C4-2B (cell line): ENCODE results near the gene AGPS.

ENCODE experiments used
- ZFX ChIP-seq: fragments of 450-650 bp; IDR thresholded peaks from 2 replicates; pipeline ENCODE4 v1.6.1; 2017
- TF ChIP-seq, protein P1 (sequence below): fragments of 450-650 bp; conservative IDR thresholded peaks from 2 replicates; pipeline ENCODE4 v1.5.1; 2017; ENCODE audit warnings: mild to moderate bottlenecking

DNA sequence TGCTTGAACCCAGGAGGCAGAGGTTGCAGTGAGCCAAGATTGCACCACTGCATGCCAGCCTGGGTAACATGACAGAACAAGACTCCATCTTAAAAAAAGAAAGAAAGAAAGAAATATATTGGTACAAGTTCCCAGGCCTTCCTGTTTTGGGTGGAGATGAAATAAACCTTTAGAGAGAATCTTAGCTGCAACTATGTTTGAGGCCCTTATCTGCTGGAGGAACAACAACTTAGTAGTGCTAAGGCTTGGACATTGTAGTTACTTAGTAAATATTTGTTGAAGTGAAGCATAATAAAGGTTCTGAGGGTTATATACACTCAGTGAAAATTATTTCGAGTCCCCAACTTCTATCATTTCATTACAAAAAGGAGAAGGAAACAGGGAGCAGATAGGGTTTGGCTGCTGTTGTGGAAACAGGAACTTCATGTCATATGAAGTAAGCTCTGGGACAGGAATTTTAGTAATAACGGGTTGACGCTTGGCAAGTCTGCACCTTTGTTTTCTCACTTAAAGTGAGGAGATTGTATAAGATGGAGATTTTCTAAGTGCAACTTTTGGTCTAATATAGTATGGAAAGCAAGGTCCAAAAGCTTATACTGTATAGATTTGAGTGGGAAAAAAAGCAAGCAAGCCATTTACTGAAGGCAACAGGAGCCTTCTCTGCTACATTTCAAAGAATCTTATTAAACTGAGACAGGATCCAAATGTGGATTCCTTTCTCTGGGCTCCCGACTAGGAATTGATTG lies 40.0 kb upstream of the AGPS start:
- TF ChIP-seq, protein P1, sequence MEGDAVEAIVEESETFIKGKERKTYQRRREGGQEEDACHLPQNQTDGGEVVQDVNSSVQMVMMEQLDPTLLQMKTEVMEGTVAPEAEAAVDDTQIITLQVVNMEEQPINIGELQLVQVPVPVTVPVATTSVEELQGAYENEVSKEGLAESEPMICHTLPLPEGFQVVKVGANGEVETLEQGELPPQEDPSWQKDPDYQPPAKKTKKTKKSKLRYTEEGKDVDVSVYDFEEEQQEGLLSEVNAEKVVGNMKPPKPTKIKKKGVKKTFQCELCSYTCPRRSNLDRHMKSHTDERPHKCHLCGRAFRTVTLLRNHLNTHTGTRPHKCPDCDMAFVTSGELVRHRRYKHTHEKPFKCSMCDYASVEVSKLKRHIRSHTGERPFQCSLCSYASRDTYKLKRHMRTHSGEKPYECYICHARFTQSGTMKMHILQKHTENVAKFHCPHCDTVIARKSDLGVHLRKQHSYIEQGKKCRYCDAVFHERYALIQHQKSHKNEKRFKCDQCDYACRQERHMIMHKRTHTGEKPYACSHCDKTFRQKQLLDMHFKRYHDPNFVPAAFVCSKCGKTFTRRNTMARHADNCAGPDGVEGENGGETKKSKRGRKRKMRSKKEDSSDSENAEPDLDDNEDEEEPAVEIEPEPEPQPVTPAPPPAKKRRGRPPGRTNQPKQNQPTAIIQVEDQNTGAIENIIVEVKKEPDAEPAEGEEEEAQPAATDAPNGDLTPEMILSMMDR = no peak
- TF ChIP-seq ZFX = no peak
